Measurements from ENCODE around the gene TJP2.

DNA sequence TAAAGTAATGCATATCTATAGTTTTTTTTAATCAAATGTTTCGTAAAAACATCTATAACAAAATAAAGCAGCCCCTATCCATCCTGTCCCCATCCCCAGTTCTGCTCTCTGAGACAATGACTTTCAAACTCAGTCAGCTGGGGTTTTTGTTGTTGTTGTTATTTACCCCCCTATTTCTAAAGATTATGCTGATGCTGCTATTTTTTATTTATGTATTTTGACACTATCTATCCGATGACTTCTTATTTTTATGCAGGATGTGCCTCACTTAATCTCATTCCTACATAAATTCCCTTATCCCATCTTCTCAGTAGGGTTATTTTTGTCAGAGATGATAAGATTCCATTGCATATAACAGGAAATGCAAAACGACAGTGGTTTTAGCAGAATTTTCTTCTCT, 105.7 kb downstream of the TJP2 start:
- TF ChIP-seq ZNF530 (tag by site-specific recombination; IDR thresholded peaks at IDR 0.05; ENCODE audit: low read depth) (no peak), ZNF558 (tag by site-specific recombination; IDR thresholded peaks at IDR 0.05) (no peak), SETDB1 (IDR thresholded peaks at IDR 0.05; ENCODE audit: insufficient read length, low read length) (no peak), TCF7L2 (IDR thresholded peaks at IDR 0.05; ENCODE audit: borderline replicate concordance, low read depth, low read length) (no peak), MZF1 (tag by site-specific recombination; IDR thresholded peaks at IDR 0.05; ENCODE audit: borderline replicate concordance) (no peak), ZNF600 (tag by site-specific recombination; IDR thresholded peaks at IDR 0.05) (no peak), ZNF274 (IDR thresholded peaks at IDR 0.05; ENCODE audit: low read length) (no peak), ZNF274 (tag by site-specific recombination; IDR thresholded peaks at IDR 0.05; ENCODE audit: borderline replicate concordance) (no peak), ZNF624 (tag by site-specific recombination; IDR thresholded peaks at IDR 0.05) (no peak)
- TF ChIP-seq, protein P1, sequence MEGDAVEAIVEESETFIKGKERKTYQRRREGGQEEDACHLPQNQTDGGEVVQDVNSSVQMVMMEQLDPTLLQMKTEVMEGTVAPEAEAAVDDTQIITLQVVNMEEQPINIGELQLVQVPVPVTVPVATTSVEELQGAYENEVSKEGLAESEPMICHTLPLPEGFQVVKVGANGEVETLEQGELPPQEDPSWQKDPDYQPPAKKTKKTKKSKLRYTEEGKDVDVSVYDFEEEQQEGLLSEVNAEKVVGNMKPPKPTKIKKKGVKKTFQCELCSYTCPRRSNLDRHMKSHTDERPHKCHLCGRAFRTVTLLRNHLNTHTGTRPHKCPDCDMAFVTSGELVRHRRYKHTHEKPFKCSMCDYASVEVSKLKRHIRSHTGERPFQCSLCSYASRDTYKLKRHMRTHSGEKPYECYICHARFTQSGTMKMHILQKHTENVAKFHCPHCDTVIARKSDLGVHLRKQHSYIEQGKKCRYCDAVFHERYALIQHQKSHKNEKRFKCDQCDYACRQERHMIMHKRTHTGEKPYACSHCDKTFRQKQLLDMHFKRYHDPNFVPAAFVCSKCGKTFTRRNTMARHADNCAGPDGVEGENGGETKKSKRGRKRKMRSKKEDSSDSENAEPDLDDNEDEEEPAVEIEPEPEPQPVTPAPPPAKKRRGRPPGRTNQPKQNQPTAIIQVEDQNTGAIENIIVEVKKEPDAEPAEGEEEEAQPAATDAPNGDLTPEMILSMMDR (tag by site-specific recombination; IDR thresholded peaks at IDR 0.05), result no peak
- TF ChIP-seq, protein P2, sequence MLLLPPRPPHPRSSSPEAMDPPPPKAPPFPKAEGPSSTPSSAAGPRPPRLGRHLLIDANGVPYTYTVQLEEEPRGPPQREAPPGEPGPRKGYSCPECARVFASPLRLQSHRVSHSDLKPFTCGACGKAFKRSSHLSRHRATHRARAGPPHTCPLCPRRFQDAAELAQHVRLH (tag by site-specific recombination; IDR thresholded peaks at IDR 0.05), result no peak
- TF ChIP-seq, protein P3, sequence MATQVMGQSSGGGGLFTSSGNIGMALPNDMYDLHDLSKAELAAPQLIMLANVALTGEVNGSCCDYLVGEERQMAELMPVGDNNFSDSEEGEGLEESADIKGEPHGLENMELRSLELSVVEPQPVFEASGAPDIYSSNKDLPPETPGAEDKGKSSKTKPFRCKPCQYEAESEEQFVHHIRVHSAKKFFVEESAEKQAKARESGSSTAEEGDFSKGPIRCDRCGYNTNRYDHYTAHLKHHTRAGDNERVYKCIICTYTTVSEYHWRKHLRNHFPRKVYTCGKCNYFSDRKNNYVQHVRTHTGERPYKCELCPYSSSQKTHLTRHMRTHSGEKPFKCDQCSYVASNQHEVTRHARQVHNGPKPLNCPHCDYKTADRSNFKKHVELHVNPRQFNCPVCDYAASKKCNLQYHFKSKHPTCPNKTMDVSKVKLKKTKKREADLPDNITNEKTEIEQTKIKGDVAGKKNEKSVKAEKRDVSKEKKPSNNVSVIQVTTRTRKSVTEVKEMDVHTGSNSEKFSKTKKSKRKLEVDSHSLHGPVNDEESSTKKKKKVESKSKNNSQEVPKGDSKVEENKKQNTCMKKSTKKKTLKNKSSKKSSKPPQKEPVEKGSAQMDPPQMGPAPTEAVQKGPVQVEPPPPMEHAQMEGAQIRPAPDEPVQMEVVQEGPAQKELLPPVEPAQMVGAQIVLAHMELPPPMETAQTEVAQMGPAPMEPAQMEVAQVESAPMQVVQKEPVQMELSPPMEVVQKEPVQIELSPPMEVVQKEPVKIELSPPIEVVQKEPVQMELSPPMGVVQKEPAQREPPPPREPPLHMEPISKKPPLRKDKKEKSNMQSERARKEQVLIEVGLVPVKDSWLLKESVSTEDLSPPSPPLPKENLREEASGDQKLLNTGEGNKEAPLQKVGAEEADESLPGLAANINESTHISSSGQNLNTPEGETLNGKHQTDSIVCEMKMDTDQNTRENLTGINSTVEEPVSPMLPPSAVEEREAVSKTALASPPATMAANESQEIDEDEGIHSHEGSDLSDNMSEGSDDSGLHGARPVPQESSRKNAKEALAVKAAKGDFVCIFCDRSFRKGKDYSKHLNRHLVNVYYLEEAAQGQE (tag by site-specific recombination; IDR thresholded peaks at IDR 0.05), result no peak
